ENCODE results near the gene NPM3. TPM values are rescaled to one million over a fixed set of nuclear protein-coding genes. Genes with fewer than 3 reads are reported as not detected.

The NPM3 gene
- total and polyA plus RNA-seq, 4 donors = 3.4 to 24.9 (median 12.4) TPM

GRCh38 chr10:101797403-101798059 lies 14.3 kb upstream of the NPM3 start:
- Histone ChIP-seq H3K9me3 (ENCODE audit: control insufficient read depth in 4 of 4, low read length in 3 of 4) (no peaks in the 10 kb centered on the region), H3K27ac (ENCODE audit: low read depth in 1 of 2, low read length in 2 of 2) (no peak overlapping the region), H3K9ac (ENCODE audit: low read depth in 1 of 2, low read length in 2 of 2) (no peak overlapping the region), H3K36me3 (ENCODE audit: control insufficient read depth in 4 of 4, insufficient read depth in 3 of 4, low read depth in 1 of 4, low read length in 3 of 4) (peaks cover 13 to 70% (median 62%) of the 10 kb centered on the region in 4 donors), H3K4me3 (ENCODE audit: low read depth in 1 of 3, low read length in 3 of 3) (no peak overlapping the region), H3K27me3 (ENCODE audit: control insufficient read depth in 4 of 4, insufficient read depth in 4 of 4, low read length in 3 of 4) (no peaks in the 10 kb centered on the region), H3K4me1 (ENCODE audit: control insufficient read depth in 4 of 4, insufficient read depth in 4 of 4, low read length in 3 of 4) (no peaks in the 10 kb centered on the region)
- no peak for TF ChIP-seq EGR1 (IDR thresholded peaks at IDR 0.05; ENCODE audit: low read depth in 2 of 2)
- no peak for TF ChIP-seq HNF4G (IDR thresholded peaks at IDR 0.05)
- TF ChIP-seq RAD21 (IDR thresholded peaks at IDR 0.05) = no peak
- no peak for TF ChIP-seq YY1 (IDR thresholded peaks at IDR 0.05)
- TF ChIP-seq TAF1 (conservative IDR thresholded peaks at IDR 0.05) = no peak
- TF ChIP-seq SP1 (IDR thresholded peaks at IDR 0.05) = no peak
- TF ChIP-seq FOXA1 (IDR thresholded peaks at IDR 0.05) = no peak
- no peak for TF ChIP-seq ZBTB33 (IDR thresholded peaks at IDR 0.05)
- TF ChIP-seq FOXA2 (IDR thresholded peaks at IDR 0.05) = no peak
- no peak for TF ChIP-seq NR2F2 (IDR thresholded peaks at IDR 0.05)
- no peak for TF ChIP-seq RXRA (IDR thresholded peaks at IDR 0.05)
- TF ChIP-seq HNF4A (conservative IDR thresholded peaks at IDR 0.05) = no peak
- no peak for TF ChIP-seq MAX (IDR thresholded peaks at IDR 0.05)
- TF ChIP-seq ATF3 (IDR thresholded peaks at IDR 0.05) = no peak
- DNase-seq (ENCODE audit: low spot score) = no peak
- WGBS = 73% methylated on average over 4 of the region's 4 CpGs

DNA sequence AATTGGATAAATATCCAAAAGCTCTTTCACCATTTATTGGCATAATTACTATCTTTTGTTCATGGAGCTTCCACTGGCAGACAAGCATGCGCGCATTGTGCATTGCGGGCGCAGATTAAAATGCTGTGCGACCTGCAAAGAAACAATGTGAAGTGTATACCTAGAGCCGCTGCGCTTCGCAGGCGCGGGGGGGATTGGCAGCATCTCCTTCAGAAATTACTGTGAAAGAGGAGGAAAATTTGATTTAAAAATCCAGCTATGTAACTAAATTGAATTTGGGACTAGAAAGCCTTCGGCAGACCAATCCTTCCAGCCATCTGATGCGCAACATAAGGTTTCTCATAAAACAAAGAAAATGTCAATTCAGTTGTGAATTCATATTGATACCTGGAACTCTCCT lies 10.3 kb upstream of the NPM3 start:
- WGBS = 98% methylated on average over 12 of the region's 12 CpGs
- no peak overlapping the region for H3K4me3 ChIP-seq (ENCODE audit: low read depth in 1 of 3, low read length in 3 of 3)
- no peak for DNase-seq (ENCODE audit: low spot score)
- no peaks in the 10 kb centered on the region for H3K4me1 ChIP-seq (ENCODE audit: control insufficient read depth in 4 of 4, insufficient read depth in 4 of 4, low read length in 3 of 4)
- peaks cover 15 to 68% (median 59%) of the 10 kb centered on the region in 4 donors for H3K36me3 ChIP-seq (ENCODE audit: control insufficient read depth in 4 of 4, insufficient read depth in 3 of 4, low read depth in 1 of 4, low read length in 3 of 4)
- no peaks in the 10 kb centered on the region for H3K9me3 ChIP-seq (ENCODE audit: control insufficient read depth in 4 of 4, low read length in 3 of 4)
- no peaks in the 10 kb centered on the region for H3K27me3 ChIP-seq (ENCODE audit: control insufficient read depth in 4 of 4, insufficient read depth in 4 of 4, low read length in 3 of 4)
- H3K9ac ChIP-seq (ENCODE audit: low read depth in 1 of 2, low read length in 2 of 2) = no peak overlapping the region
- no peak overlapping the region for H3K27ac ChIP-seq (ENCODE audit: low read depth in 1 of 2, low read length in 2 of 2)
- TF ChIP-seq SP1 (IDR thresholded peaks at IDR 0.05) (no peak), HNF4G (IDR thresholded peaks at IDR 0.05) (no peak), EGR1 (IDR thresholded peaks at IDR 0.05; ENCODE audit: low read depth in 2 of 2) (no peak), JUND (IDR thresholded peaks at IDR 0.05) (no peak), CTCF (IDR thresholded peaks at IDR 0.05; ENCODE audit: low read depth, low read length, missing input control) (no peak), FOXA1 (IDR thresholded peaks at IDR 0.05) (no peak), ZBTB33 (IDR thresholded peaks at IDR 0.05) (no peak)
